HCT116 (cell line): Measurements from ENCODE around the gene BBS4. TPM values are rescaled to one million over a fixed set of nuclear protein-coding genes. Genes with fewer than 3 reads are reported as not detected.

Source experiments
- ATAC-seq: fragments of 200-7000 bp; cut with Tn5 transposase; 2 replicates; pipeline ENCODE4 v1.9.1; 2020; ENCODE audit warnings: mild to moderate bottlenecking, moderate library complexity
- BruUV-seq: library from RNA; stranded (reverse); fragments of 400-500 nt; replicated peaks from 2 replicates; lab custom pipeline; 2021; lab: Mats Ljungman, UMichigan
- CTCF ChIA-PET: fragments of 300-600 bp; sonication (Branson Sonifier 250); formaldehyde crosslinking; loops from one replicate; lab custom pipeline; 2021; ENCODE audit warnings: antibody characterized with exemption; lab: Charles Lee
- POLR2A ChIA-PET: fragments of 300-600, 350-600 bp; sonication (Branson Sonifier 250); formaldehyde crosslinking; loops from one replicate; lab custom pipeline; 2021; ENCODE audit warnings: antibody characterized with exemption; lab: Charles Lee
- RAD21 ChIA-PET, 2 experiments: fragments of 300-600 bp; sonication (Branson Sonifier 250); formaldehyde crosslinking; loops; one replicate each; lab custom pipeline; 2023; ENCODE audit warnings: low total read pairs in 2 of 2; ENCODE audit not compliant: uncharacterized antibody in 2 of 2, unreplicated experiment in 2 of 2, low non-redundant PET in 1 of 2; lab: Charles Lee
- DNase-seq: peaks from one replicate; pipeline ENCODE4 v3.0.0-alpha.2; 2010; ENCODE audit warnings: low read depth, low spot score
- H2AFZ ChIP-seq: fragments of 200-600 bp; shearing (Covaris generic), sonication (generic); 2 replicates; pipeline ENCODE4 v1.6.1; 2017; ENCODE audit warnings: low read depth, mixed run types, mixed read lengths, antibody characterized with exemption, low read length; ENCODE audit not compliant: poor library complexity, severe bottlenecking
- H3K27ac ChIP-seq: 2 replicates; pipeline ENCODE4 v1.5.1; 2012; ENCODE audit warnings: low read depth, low read length
- H3K27me3 ChIP-seq: fragments of 200-600 bp; sonication (generic); 2 replicates; pipeline ENCODE4 v1.6.1; 2016; ENCODE audit warnings: mixed run types, low read length, mixed read lengths; ENCODE audit not compliant: insufficient read depth
- H3K36me3 ChIP-seq, 2 experiments: fragments of 200-500 bp in 1 of 2; fragments of 200-600 bp in 1 of 2; sonication (Bioruptor generic) in 1 of 2; sonication (generic) in 1 of 2; 2 replicates each; pipeline versions ENCODE4 v1.5.1 to v1.6.1; 2014 to 2016; ENCODE audit warnings: low read length in 2 of 2, inconsistent platforms in 1 of 2, mixed read lengths in 1 of 2, mixed run types in 1 of 2; ENCODE audit not compliant: insufficient read depth in 2 of 2, control insufficient read depth in 1 of 2
- H3K4me1 ChIP-seq, 2 experiments: fragments of 200-600 bp in 1 of 2; sonication (generic) in 1 of 2; 2 replicates each; pipeline versions ENCODE4 v1.5.1 to v1.6.1; 2012 to 2017; ENCODE audit warnings: low read length in 2 of 2, inconsistent platforms in 1 of 2, mild to moderate bottlenecking in 1 of 2, mixed read lengths in 1 of 2, mixed run types in 1 of 2, moderate library complexity in 1 of 2; ENCODE audit not compliant: insufficient read depth in 2 of 2, control insufficient read depth in 1 of 2
- H3K4me2 ChIP-seq: fragments of 200-600 bp; sonication (generic); 2 replicates; pipeline ENCODE4 v1.6.1; 2017; ENCODE audit warnings: mixed run types, low read length, mixed read lengths
- H3K4me3 ChIP-seq, 2 experiments: fragments of 200-600 bp in 1 of 2; sonication (generic) in 1 of 2; replicated peaks in 1 of 2; 2 replicates each; pipeline ENCODE4 v1.5.1; 2011 to 2016; ENCODE audit warnings: low read length in 2 of 2, control low read depth in 1 of 2, low read depth in 1 of 2, mild to moderate bottlenecking in 1 of 2, mixed read lengths in 1 of 2, mixed run types in 1 of 2
- H3K79me2 ChIP-seq: fragments of 200-600 bp; sonication (generic); 2 replicates; pipeline ENCODE4 v1.6.1; 2017; ENCODE audit warnings: mild to moderate bottlenecking, mixed run types, low read length, moderate library complexity, mixed read lengths; ENCODE audit not compliant: insufficient read depth
- H3K9ac ChIP-seq: fragments of 200-600 bp; sonication (generic); 2 replicates; pipeline ENCODE4 v1.6.1; 2016; ENCODE audit warnings: low read length, mixed read lengths
- H3K9me2 ChIP-seq: fragments of 200-600 bp; sonication (generic), shearing (Covaris generic); 2 replicates; pipeline ENCODE4 v1.6.1; 2017; ENCODE audit warnings: mixed run types, mild to moderate bottlenecking, moderate library complexity; ENCODE audit not compliant: insufficient read depth
- H3K9me3 ChIP-seq, 2 experiments: fragments of 200-500 bp in 1 of 2; fragments of 200-600 bp in 1 of 2; sonication (Bioruptor generic) in 1 of 2; sonication (generic) in 1 of 2; 2 replicates each; pipeline ENCODE4 v1.6.1; 2014 to 2017; ENCODE audit warnings: low read length in 2 of 2, mixed read lengths in 2 of 2, inconsistent platforms in 1 of 2, low read depth in 1 of 2, mild to moderate bottlenecking in 1 of 2, mixed run types in 1 of 2, moderate library complexity in 1 of 2; ENCODE audit not compliant: control insufficient read depth in 1 of 2, insufficient read depth in 1 of 2
- H4K20me1 ChIP-seq: fragments of 200-600 bp; sonication (generic), shearing (Covaris generic); 2 replicates; pipeline ENCODE4 v1.6.1; 2017; ENCODE audit warnings: mixed run types, mild to moderate bottlenecking, moderate library complexity; ENCODE audit not compliant: insufficient read depth
- CBX3 ChIP-seq: IDR thresholded peaks from 2 replicates; pipeline ENCODE4 v1.6.1; 2012; ENCODE audit warnings: low read depth
- CEBPB ChIP-seq: IDR thresholded peaks from 2 replicates; pipeline ENCODE4 v1.6.1; 2012; ENCODE audit warnings: low read depth
- CTCF ChIP-seq, 3 experiments: fragments of 200-600 bp in 1 of 3; sonication (generic) in 1 of 3; IDR thresholded peaks in 2 of 3; conservative IDR thresholded peaks in 1 of 3; 2 replicates each; pipeline ENCODE4 v1.5.1; 2012 to 2017; ENCODE audit warnings: low read depth in 2 of 3, low read length in 2 of 3, antibody characterized with exemption in 1 of 3, borderline replicate concordance in 1 of 3, control low read depth in 1 of 3, mild to moderate bottlenecking in 1 of 3, mixed read lengths in 1 of 3, mixed run types in 1 of 3, moderate library complexity in 1 of 3; ENCODE audit not compliant: insufficient read depth in 1 of 3
- EGR1 ChIP-seq: IDR thresholded peaks from 2 replicates; pipeline ENCODE4 v1.6.1; 2012; ENCODE audit warnings: low read depth
- EZH2 ChIP-seq: fragments of 200-600 bp; sonication (generic); IDR thresholded peaks from 2 replicates; pipeline ENCODE4 v1.6.1; 2017; ENCODE audit warnings: antibody characterized with exemption, mixed run types
- EZH2phosphoT487 ChIP-seq: fragments of 200-600 bp; IDR thresholded peaks from 2 replicates; pipeline ENCODE4 v1.6.1; 2018; ENCODE audit warnings: antibody characterized with exemption, borderline replicate concordance
- JUND ChIP-seq: IDR thresholded peaks from 2 replicates; pipeline ENCODE4 v1.6.1; 2012
- POLR2A ChIP-seq: IDR thresholded peaks from 2 replicates; pipeline ENCODE4 v1.7.0; 2011; ENCODE audit warnings: borderline replicate concordance; ENCODE audit not compliant: insufficient read depth, insufficient read length; ENCODE audit errors: extremely low read depth
- POLR2AphosphoS5 ChIP-seq: IDR thresholded peaks from 2 replicates; pipeline ENCODE4 v1.6.1; 2011; ENCODE audit warnings: mild to moderate bottlenecking, low read depth, low read length, moderate library complexity
- RAD21 ChIP-seq: IDR thresholded peaks from 2 replicates; pipeline ENCODE4 v1.6.1; 2012; ENCODE audit warnings: low read depth, mild to moderate bottlenecking
- SP1 ChIP-seq: IDR thresholded peaks from 2 replicates; pipeline ENCODE4 v1.6.1; 2012; ENCODE audit warnings: low read depth
- SRF ChIP-seq: IDR thresholded peaks from 2 replicates; pipeline ENCODE4 v1.6.1; 2012; ENCODE audit warnings: low read depth
- ZFX ChIP-seq: fragments of 450-650 bp; IDR thresholded peaks from 2 replicates; pipeline ENCODE4 v1.6.1; 2017
- intact Hi-C: fragments of 100-400 bp; cut with micrococcal nuclease; formaldehyde crosslinking; loops from 2 replicates; pipeline ENCODE4 v1.10.0; 2022
- total RNA-seq: library from RNA; stranded (reverse); gene quantifications from one replicate; pipeline ENCODE4 v1.2.1, GENCODE V29; 2021; ENCODE audit not compliant: unreplicated experiment
- TF ChIP-seq, protein P1 (sequence below): IDR thresholded peaks from 2 replicates; pipeline ENCODE4 v1.6.1; 2011; ENCODE audit warnings: mild to moderate bottlenecking, low read length, moderate library complexity; ENCODE audit not compliant: insufficient replicate concordance; ENCODE audit errors: extremely low read depth
- TF ChIP-seq, protein P2 (sequence below): IDR thresholded peaks from 2 replicates; pipeline ENCODE4 v1.6.1; 2012

BBS4 gene
- total RNA-seq, 1 experiment from 2014 or later = 10.0 TPM

DNA sequence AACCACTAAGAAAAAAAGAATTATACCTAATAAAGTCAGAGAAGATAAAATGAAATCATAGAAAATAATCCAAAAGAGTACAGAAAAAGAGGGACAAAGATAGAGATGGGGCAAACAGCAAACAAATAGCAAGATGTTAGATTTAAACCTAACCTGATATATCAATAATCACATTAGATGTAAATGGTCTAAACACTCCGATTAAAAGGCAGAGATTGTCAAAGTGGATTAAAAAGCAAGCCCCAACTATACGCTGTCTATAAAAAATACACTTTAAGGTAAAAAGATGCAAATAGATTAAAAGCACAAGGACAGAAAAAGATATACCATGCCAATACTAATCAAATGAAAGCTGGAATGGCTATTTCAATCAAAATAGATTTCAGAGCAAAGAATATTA lies 80.8 kb downstream of the BBS4 start:
- no peak for DNase-seq
- H3K4me1 ChIP-seq = no peaks in the 10 kb centered on the region
- no peaks in the 10 kb centered on the region for H3K9me2 ChIP-seq
- no peak overlapping the region for H2AFZ ChIP-seq
- no peak overlapping the region for H3K27ac ChIP-seq
- ChIA-PET CTCF (no interaction called here), RAD21 (no interaction called here), POLR2A (no interaction called here)
- H3K4me3 ChIP-seq = no peak overlapping the region
- H3K9ac ChIP-seq = no peak overlapping the region
- no TSS peak for BruUV-seq
- TF ChIP-seq CTCF (IDR thresholded peaks at IDR 0.05 in 2 of 3, conservative IDR thresholded peaks at IDR 0.05 in 1 of 3; ENCODE audit: borderline replicate concordance in 1 of 3, insufficient read depth in 1 of 3, low read depth in 2 of 3, low read length in 2 of 3) (no peak), SRF (no peak), ZFX (no peak), SP1 (no peak), EZH2phosphoT487 (no peak), CEBPB (no peak), JUND (no peak), POLR2A (no peak), RAD21 (no peak), EGR1 (no peak), EZH2 (no peak), POLR2AphosphoS5 (no peak), CBX3 (no peak)
- TF ChIP-seq, protein P1, sequence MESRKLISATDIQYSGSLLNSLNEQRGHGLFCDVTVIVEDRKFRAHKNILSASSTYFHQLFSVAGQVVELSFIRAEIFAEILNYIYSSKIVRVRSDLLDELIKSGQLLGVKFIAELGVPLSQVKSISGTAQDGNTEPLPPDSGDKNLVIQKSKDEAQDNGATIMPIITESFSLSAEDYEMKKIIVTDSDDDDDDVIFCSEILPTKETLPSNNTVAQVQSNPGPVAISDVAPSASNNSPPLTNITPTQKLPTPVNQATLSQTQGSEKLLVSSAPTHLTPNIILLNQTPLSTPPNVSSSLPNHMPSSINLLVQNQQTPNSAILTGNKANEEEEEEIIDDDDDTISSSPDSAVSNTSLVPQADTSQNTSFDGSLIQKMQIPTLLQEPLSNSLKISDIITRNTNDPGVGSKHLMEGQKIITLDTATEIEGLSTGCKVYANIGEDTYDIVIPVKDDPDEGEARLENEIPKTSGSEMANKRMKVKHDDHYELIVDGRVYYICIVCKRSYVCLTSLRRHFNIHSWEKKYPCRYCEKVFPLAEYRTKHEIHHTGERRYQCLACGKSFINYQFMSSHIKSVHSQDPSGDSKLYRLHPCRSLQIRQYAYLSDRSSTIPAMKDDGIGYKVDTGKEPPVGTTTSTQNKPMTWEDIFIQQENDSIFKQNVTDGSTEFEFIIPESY = no peak
- TF ChIP-seq, protein P2, sequence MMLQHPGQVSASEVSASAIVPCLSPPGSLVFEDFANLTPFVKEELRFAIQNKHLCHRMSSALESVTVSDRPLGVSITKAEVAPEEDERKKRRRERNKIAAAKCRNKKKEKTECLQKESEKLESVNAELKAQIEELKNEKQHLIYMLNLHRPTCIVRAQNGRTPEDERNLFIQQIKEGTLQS = no peak
- no peak overlapping the region for H3K4me2 ChIP-seq
- H3K36me3 ChIP-seq = peaks cover 22 to 55% of the 10 kb centered on the region in 2 experiments; a peak in 3 of 4 replicates
- H3K79me2 ChIP-seq = peaks cover 61% of the 10 kb centered on the region
- intact Hi-C loops = no loop called here
- no peaks in the 10 kb centered on the region for H3K27me3 ChIP-seq
- ATAC-seq = no peak
- no peaks in the 10 kb centered on the region for H4K20me1 ChIP-seq
- H3K9me3 ChIP-seq = peaks cover 0 to 18% of the 10 kb centered on the region in 2 experiments; a peak in 2 of 4 replicates
